NCI-H2227 treated with DMSO at 0.1 percent for 48 hours (cell line): ENCODE data around the gene MOB3A.
A peak's percentile ranks its signal among the peaks of the same experiment; 100 is the strongest.

ENCODE experiments used
- DNase-seq: peaks from one replicate; lab custom pipeline; 2025; lab: John Stamatoyannopoulos, UW

Gene MOB3A

GRCh38 chr19:2081873-2082810 is 14.0 kb downstream of the MOB3A start:
- no peak for DNase-seq

GRCh38 chr19:2080336-2080988 is 15.7 kb downstream of the MOB3A start:
- DNase-seq: no peak

- DNase-seq: no peak
Observed at GRCh38 chr19:2079865-2080301, 16.2 kb downstream of the MOB3A start.

GRCh38 chr19:2079076-2079864 is 16.9 kb downstream of the MOB3A start:
- no peak for DNase-seq

GRCh38 chr19:2077833-2078619 is 18.1 kb downstream of the MOB3A start:
- DNase-seq: no peak

- no peak for DNase-seq
Observed at GRCh38 chr19:2077398-2077797, 18.7 kb downstream of the MOB3A start.

- no peak for DNase-seq
Observed at GRCh38 chr19:2076526-2076944, 19.6 kb downstream of the MOB3A start.

GRCh38 chr19:2072757-2073551 is 23.2 kb downstream of the MOB3A start:
- DNase-seq: no peak

GRCh38 chr19:2070986-2071673 is 25.0 kb downstream of the MOB3A start:
- no peak for DNase-seq

- DNase-seq: no peak
Observed at GRCh38 chr19:2070436-2070827, 25.7 kb downstream of the MOB3A start.

- DNase-seq: no peak
Observed at GRCh38 chr19:2064788-2065524, 31.2 kb downstream of the MOB3A start.

- DNase-seq: no peak
Observed at GRCh38 chr19:2064395-2064787, 31.7 kb downstream of the MOB3A start.

GRCh38 chr19:2063824-2064223 is 32.3 kb downstream of the MOB3A start:
- DNase-seq: no peak

GRCh38 chr19:2062770-2063169 is 33.4 kb downstream of the MOB3A start:
- no peak for DNase-seq

- DNase-seq: no peak
Observed at GRCh38 chr19:2062389-2062729, 33.8 kb downstream of the MOB3A start.

GRCh38 chr19:2061495-2062388 is 34.4 kb downstream of the MOB3A start:
- DNase-seq: peak; percentile 95

- no peak for DNase-seq
Observed at GRCh38 chr19:2060884-2061494, 35.1 kb downstream of the MOB3A start.
